Measurements from ENCODE around the gene GJB6. TPM values are rescaled to one million over a fixed set of nuclear protein-coding genes. Genes with fewer than 3 reads are reported as not detected.

The GJB6 gene
- total and polyA plus RNA-seq, 8 donors: 0.18 to 1.9 (median 0.62) TPM; not detected in 1

DNA sequence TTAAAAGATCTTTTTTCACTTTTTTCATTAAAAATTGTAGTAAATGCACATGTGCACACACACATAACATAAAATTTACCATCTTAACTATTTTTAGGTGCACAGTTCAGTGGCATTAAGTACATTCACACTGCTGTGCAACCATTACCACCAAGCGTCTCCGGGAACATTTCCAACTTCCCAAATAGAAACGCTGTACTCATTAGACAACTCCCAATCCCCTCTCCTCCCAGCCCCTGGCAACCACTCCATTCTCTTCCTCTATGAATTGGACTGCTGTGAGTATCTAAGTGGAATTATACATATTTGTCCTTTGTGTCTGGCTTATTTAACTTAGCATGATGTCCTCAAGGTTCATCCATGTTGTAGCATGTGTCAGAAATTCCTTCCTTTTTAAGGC, 50.9 kb downstream of the GJB6 start:
- ATAC-seq: no peak
- TF ChIP-seq, protein P1, sequence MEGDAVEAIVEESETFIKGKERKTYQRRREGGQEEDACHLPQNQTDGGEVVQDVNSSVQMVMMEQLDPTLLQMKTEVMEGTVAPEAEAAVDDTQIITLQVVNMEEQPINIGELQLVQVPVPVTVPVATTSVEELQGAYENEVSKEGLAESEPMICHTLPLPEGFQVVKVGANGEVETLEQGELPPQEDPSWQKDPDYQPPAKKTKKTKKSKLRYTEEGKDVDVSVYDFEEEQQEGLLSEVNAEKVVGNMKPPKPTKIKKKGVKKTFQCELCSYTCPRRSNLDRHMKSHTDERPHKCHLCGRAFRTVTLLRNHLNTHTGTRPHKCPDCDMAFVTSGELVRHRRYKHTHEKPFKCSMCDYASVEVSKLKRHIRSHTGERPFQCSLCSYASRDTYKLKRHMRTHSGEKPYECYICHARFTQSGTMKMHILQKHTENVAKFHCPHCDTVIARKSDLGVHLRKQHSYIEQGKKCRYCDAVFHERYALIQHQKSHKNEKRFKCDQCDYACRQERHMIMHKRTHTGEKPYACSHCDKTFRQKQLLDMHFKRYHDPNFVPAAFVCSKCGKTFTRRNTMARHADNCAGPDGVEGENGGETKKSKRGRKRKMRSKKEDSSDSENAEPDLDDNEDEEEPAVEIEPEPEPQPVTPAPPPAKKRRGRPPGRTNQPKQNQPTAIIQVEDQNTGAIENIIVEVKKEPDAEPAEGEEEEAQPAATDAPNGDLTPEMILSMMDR (IDR thresholded peaks at IDR 0.05): no peak
- H3K4me3 ChIP-seq: no peak overlapping the region
- peaks cover 0 to 63% of the 10 kb centered on the region in 2 donors for H3K27me3 ChIP-seq
- no peaks in the 10 kb centered on the region for H3K36me3 ChIP-seq
- H3K27ac ChIP-seq: no peak overlapping the region
- DNase-seq: no peak
- no peaks in the 10 kb centered on the region for H3K4me1 ChIP-seq
- no peaks in the 10 kb centered on the region for H3K9me3 ChIP-seq
- intact Hi-C loops (cut with DNase I): loop anchor here in 1 of 2 donors (10.0 kb wide), 1 partner anchor 744 kb away; no protein-coding TSS in a partner anchor

DNA sequence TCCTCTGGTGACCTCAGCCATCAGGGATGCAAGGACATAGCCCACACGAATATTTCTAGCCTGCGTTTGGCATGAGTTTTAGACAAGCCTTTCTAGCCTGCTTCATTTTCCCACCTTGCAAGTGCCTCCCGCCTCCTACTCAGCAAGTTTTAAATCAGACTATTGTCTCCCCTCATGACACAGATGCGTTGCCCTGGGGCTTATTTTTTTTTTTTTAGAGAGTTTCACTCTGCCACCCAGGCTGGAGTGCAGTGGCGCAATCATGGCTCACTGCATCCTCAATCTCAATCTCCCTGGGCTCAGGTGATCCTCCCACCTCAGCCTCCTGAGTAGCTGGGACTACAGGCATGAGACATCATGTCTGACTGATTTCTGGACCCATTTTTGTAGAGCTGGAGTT, 54.0 kb downstream of the GJB6 start:
- ATAC-seq: no peak
- Histone ChIP-seq H3K9me3 (no peaks in the 10 kb centered on the region), H3K27me3 (peaks cover 0 to 79% of the 10 kb centered on the region in 2 donors), H3K4me3 (no peak overlapping the region), H3K4me1 (peaks cover 7 to 13% of the 10 kb centered on the region in 2 donors), H3K27ac (no peak overlapping the region), H3K36me3 (no peaks in the 10 kb centered on the region)
- intact Hi-C loops (cut with DNase I): no loop called here
- DNase-seq: no peak
- TF ChIP-seq, protein P1 (IDR thresholded peaks at IDR 0.05): no peak

GRCh38 chr13:20177049-20177831, 54.9 kb downstream of the GJB6 start:
- Histone ChIP-seq H3K27me3 (peaks cover 0 to 79% of the 10 kb centered on the region in 2 donors), H3K36me3 (no peaks in the 10 kb centered on the region), H3K4me1 (peaks cover 7 to 13% of the 10 kb centered on the region in 2 donors), H3K4me3 (no peak overlapping the region), H3K27ac (no peak overlapping the region), H3K9me3 (no peaks in the 10 kb centered on the region)
- intact Hi-C loops (cut with DNase I): no loop called here
- TF ChIP-seq, protein P1 (IDR thresholded peaks at IDR 0.05): no peak
- DNase-seq (peak in 1 of 4 donors; percentile 78), ATAC-seq (no peak)

GRCh38 chr13:20175907-20176652, 56.0 kb downstream of the GJB6 start:
- DNase-seq: no peak
- Histone ChIP-seq H3K4me1 (peaks cover 7 to 13% of the 10 kb centered on the region in 2 donors), H3K27me3 (peaks cover 0 to 68% of the 10 kb centered on the region in 2 donors), H3K4me3 (no peak overlapping the region), H3K36me3 (no peaks in the 10 kb centered on the region), H3K9me3 (no peaks in the 10 kb centered on the region), H3K27ac (peak overlapping the region in 1 of 2 donors; percentile 22)
- peak; percentile 46 for ATAC-seq
- intact Hi-C loops (cut with DNase I): no loop called here
- TF ChIP-seq, protein P1 (IDR thresholded peaks at IDR 0.05): no peak

- DNase-seq: no peak
- peaks cover 0 to 64% of the 10 kb centered on the region in 2 donors for H3K27me3 ChIP-seq
- intact Hi-C loops (cut with DNase I): no loop called here
- peak overlapping the region; percentile 22 to 70 for H3K27ac ChIP-seq
- no peak overlapping the region for H3K4me3 ChIP-seq
- H3K4me1 ChIP-seq: peaks cover 7 to 13% of the 10 kb centered on the region in 2 donors
- no peaks in the 10 kb centered on the region for H3K9me3 ChIP-seq
- ATAC-seq: peak; percentile 2
- H3K36me3 ChIP-seq: no peaks in the 10 kb centered on the region
- TF ChIP-seq, protein P1 (IDR thresholded peaks at IDR 0.05): no peak
Measured at GRCh38 chr13:20175406-20175794, 56.7 kb downstream of the GJB6 start.

Data from left lung (tissue), 10 donors.